Neural cell (in vitro differentiated cells): Measurements from ENCODE around the gene RAPGEF2.

Experiments used
- EP300 ChIP-seq: fragments of 450-650 bp; conservative IDR thresholded peaks from 2 replicates; pipeline ENCODE4 v1.6.1; 2014; ENCODE audit warnings: antibody characterized with exemption, mild to moderate bottlenecking, moderate library complexity; ENCODE audit not compliant: poor library complexity, severe bottlenecking
- SMC3 ChIP-seq: fragments of 450-650 bp; conservative IDR thresholded peaks from 2 replicates; pipeline ENCODE4 v1.6.1; 2014; ENCODE audit warnings: antibody characterized with exemption, mild to moderate bottlenecking, moderate library complexity; ENCODE audit not compliant: poor library complexity
- TF ChIP-seq, protein P1 (sequence below): fragments of 450-650 bp; IDR thresholded peaks from 2 replicates; pipeline ENCODE4 v1.5.1; 2014; ENCODE audit warnings: antibody characterized with exemption, mild to moderate bottlenecking, moderate library complexity; ENCODE audit not compliant: poor library complexity, severe bottlenecking
- TF ChIP-seq, protein P2 (sequence below): IDR thresholded peaks from 2 replicates; pipeline ENCODE4 v1.6.1; 2012; ENCODE audit warnings: borderline replicate concordance

DNA sequence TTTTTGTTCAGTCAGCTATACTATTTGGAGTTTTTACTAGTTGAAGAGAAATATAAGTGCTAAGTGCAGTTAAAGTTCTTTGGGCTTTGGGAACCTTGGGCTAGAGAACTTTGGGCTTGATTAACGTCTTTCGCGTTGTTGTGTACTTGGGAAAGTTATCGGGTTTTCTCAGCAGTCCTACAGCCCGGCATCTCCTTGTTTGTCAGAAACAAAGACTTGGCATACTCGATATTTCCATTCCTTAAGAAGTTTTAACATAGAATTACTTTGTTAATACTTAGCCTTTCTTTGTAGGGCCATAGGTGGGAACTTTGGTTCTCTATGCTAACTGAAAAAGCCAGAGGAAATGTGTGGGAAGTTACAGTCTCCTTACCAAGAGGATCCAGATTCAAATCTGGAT is 28.7 kb downstream of the RAPGEF2 start:
- TF ChIP-seq, protein P1, sequence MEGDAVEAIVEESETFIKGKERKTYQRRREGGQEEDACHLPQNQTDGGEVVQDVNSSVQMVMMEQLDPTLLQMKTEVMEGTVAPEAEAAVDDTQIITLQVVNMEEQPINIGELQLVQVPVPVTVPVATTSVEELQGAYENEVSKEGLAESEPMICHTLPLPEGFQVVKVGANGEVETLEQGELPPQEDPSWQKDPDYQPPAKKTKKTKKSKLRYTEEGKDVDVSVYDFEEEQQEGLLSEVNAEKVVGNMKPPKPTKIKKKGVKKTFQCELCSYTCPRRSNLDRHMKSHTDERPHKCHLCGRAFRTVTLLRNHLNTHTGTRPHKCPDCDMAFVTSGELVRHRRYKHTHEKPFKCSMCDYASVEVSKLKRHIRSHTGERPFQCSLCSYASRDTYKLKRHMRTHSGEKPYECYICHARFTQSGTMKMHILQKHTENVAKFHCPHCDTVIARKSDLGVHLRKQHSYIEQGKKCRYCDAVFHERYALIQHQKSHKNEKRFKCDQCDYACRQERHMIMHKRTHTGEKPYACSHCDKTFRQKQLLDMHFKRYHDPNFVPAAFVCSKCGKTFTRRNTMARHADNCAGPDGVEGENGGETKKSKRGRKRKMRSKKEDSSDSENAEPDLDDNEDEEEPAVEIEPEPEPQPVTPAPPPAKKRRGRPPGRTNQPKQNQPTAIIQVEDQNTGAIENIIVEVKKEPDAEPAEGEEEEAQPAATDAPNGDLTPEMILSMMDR: no peak
- no peak for TF ChIP-seq SMC3
- TF ChIP-seq EP300: no peak
- TF ChIP-seq, protein P2, sequence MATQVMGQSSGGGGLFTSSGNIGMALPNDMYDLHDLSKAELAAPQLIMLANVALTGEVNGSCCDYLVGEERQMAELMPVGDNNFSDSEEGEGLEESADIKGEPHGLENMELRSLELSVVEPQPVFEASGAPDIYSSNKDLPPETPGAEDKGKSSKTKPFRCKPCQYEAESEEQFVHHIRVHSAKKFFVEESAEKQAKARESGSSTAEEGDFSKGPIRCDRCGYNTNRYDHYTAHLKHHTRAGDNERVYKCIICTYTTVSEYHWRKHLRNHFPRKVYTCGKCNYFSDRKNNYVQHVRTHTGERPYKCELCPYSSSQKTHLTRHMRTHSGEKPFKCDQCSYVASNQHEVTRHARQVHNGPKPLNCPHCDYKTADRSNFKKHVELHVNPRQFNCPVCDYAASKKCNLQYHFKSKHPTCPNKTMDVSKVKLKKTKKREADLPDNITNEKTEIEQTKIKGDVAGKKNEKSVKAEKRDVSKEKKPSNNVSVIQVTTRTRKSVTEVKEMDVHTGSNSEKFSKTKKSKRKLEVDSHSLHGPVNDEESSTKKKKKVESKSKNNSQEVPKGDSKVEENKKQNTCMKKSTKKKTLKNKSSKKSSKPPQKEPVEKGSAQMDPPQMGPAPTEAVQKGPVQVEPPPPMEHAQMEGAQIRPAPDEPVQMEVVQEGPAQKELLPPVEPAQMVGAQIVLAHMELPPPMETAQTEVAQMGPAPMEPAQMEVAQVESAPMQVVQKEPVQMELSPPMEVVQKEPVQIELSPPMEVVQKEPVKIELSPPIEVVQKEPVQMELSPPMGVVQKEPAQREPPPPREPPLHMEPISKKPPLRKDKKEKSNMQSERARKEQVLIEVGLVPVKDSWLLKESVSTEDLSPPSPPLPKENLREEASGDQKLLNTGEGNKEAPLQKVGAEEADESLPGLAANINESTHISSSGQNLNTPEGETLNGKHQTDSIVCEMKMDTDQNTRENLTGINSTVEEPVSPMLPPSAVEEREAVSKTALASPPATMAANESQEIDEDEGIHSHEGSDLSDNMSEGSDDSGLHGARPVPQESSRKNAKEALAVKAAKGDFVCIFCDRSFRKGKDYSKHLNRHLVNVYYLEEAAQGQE: no peak
